Mesendoderm (in vitro differentiated cells): ENCODE measurements around the gene HERC3.
A peak's percentile ranks its signal among the peaks of the same experiment; 100 is the strongest.

Experiments
- DNase-seq: peaks from one replicate; pipeline ENCODE4 v3.0.0; 2013
- H2AK5ac ChIP-seq: 2 replicates; pipeline ENCODE4 v1.6.1; 2013; ENCODE audit warnings: low read length, inconsistent platforms
- H2BK120ac ChIP-seq: 2 replicates; pipeline ENCODE4 v1.6.1; 2013; ENCODE audit warnings: low read depth, mild to moderate bottlenecking, low read length, moderate library complexity, mixed read lengths
- H2BK15ac ChIP-seq: replicated peaks from 2 replicates; pipeline ENCODE4 v1.6.1; 2013; ENCODE audit warnings: low read depth, mild to moderate bottlenecking, moderate library complexity
- H2BK5ac ChIP-seq: 2 replicates; pipeline ENCODE4 v1.6.1; 2013; ENCODE audit warnings: low read length, inconsistent platforms
- H3K18ac ChIP-seq: 2 replicates; pipeline ENCODE4 v1.6.1; 2013; ENCODE audit warnings: mild to moderate bottlenecking, low read length, mixed read lengths
- H3K23ac ChIP-seq: one replicate; pipeline ENCODE4 v1.6.1; 2013; ENCODE audit warnings: low read length
- H3K27ac ChIP-seq: 2 replicates; pipeline ENCODE4 v1.5.1; 2013; ENCODE audit warnings: low read depth, mild to moderate bottlenecking, inconsistent platforms, low read length, moderate library complexity
- H3K27me3 ChIP-seq: 2 replicates; pipeline ENCODE4 v1.6.1; 2013; ENCODE audit warnings: low read length, control low read depth, mild to moderate bottlenecking, inconsistent platforms; ENCODE audit not compliant: insufficient read depth, poor library complexity
- H3K36me3 ChIP-seq: 2 replicates; pipeline ENCODE4 v1.6.1; 2013; ENCODE audit warnings: low read length, inconsistent platforms; ENCODE audit not compliant: control insufficient read depth, insufficient read depth
- H3K4ac ChIP-seq: one replicate; pipeline ENCODE4 v1.6.1; 2013; ENCODE audit warnings: low read depth, mild to moderate bottlenecking, low read length, moderate library complexity
- H3K4me1 ChIP-seq: 2 replicates; pipeline ENCODE4 v1.6.1; 2013; ENCODE audit warnings: low read depth, low read length, inconsistent platforms; ENCODE audit not compliant: control insufficient read depth
- H3K4me2 ChIP-seq: 2 replicates; pipeline ENCODE4 v1.6.1; 2013; ENCODE audit warnings: low read length
- H3K4me3 ChIP-seq: 2 replicates; pipeline ENCODE4 v1.5.1; 2013; ENCODE audit warnings: mild to moderate bottlenecking, low read length
- H3K56ac ChIP-seq: one replicate; pipeline ENCODE4 v1.6.1; 2013; ENCODE audit warnings: low read length
- H3K79me1 ChIP-seq: 2 replicates; pipeline ENCODE4 v1.6.1; 2013; ENCODE audit warnings: low read length, inconsistent platforms
- H3K79me2 ChIP-seq: 2 replicates; pipeline ENCODE4 v1.6.1; 2013; ENCODE audit warnings: mild to moderate bottlenecking, low read length; ENCODE audit not compliant: control insufficient read depth, insufficient read depth
- H3K9ac ChIP-seq: 2 replicates; pipeline ENCODE4 v1.6.1; 2013; ENCODE audit warnings: low read length, inconsistent platforms
- H4K5ac ChIP-seq: one replicate; pipeline ENCODE4 v1.6.1; 2013; ENCODE audit warnings: low read length
- H4K8ac ChIP-seq: one replicate; pipeline ENCODE4 v1.6.1; 2013; ENCODE audit warnings: low read depth, mild to moderate bottlenecking, control low read depth, low read length, moderate library complexity
- WGBS: extraction: QIAGEN DNeasy Blood & Tissue Kit; methylation state at CpG from one replicate; pipeline ENCODE4 v1.1.7; 2013; ENCODE audit warnings: low lambda C conversion rate, missing lambda C conversion rate; ENCODE audit not compliant: insufficient coverage; ENCODE audit errors: extremely low coverage; 5-methylcytosine and 5-hydroxymethylcytosine counted together

The HERC3 gene

DNA sequence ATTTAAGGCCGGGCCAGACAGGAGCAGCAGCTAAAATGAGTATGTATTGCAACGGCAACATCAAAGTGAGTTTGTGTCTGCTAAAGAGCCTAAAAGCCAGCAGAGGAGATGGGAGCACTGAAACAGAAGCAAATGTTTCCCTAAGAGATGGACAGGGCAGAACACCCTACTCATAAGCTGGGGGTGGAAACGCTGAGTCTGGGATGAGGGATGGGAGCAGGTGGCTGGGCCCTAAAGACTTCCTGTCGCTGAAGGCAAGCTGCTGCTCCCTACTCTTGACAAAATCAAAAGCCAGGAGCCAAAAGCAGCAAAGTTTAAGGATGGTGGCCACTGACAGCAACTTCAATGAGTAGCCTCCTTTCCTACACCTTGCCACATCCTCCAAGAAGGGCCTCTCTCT lies 145.9 kb downstream of the HERC3 start:
- Histone ChIP-seq H3K4me1 (no peaks in the 10 kb centered on the region), H3K23ac (no peak overlapping the region), H3K56ac (no peak overlapping the region), H2AK5ac (no peak overlapping the region), H3K4ac (no peak overlapping the region), H4K8ac (no peak overlapping the region), H3K9ac (no peak overlapping the region), H2BK120ac (no peak overlapping the region), H3K4me3 (no peak overlapping the region), H3K18ac (no peak overlapping the region), H3K79me2 (no peaks in the 10 kb centered on the region), H3K27me3 (no peaks in the 10 kb centered on the region), H2BK15ac (no peak overlapping the region), H3K79me1 (no peaks in the 10 kb centered on the region), H2BK5ac (no peak overlapping the region), H3K4me2 (no peak overlapping the region), H3K36me3 (no peaks in the 10 kb centered on the region), H3K27ac (no peak overlapping the region), H4K5ac (no peak overlapping the region)
- DNase-seq: no peak
- no CpG with 5 or more reads among the region's 4 CpGs for WGBS

DNA sequence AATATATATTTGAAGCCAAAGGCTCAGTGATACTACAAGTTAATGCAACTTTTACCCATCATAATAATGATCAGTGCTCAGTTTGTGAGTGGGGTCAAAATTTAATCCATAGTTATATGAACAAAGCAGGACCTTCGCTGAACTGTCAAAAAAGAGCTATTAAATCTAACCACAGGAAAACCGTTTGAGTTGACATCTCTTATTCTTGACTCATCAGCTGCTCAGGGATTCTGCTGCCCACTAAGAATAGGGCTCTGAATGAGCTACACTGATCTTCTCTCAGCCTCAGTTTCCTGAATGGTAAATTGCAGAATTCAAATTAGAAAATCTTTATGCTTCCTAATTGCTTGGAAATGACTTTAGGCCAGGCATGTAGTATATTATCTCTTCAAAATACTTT lies 150.3 kb downstream of the HERC3 start:
- no peak overlapping the region for H3K18ac ChIP-seq
- H3K23ac ChIP-seq: no peak overlapping the region
- H3K27me3 ChIP-seq: no peaks in the 10 kb centered on the region
- no peak for DNase-seq
- H3K79me1 ChIP-seq: no peaks in the 10 kb centered on the region
- no peak overlapping the region for H4K5ac ChIP-seq
- H3K56ac ChIP-seq: no peak overlapping the region
- no peak overlapping the region for H3K4me3 ChIP-seq
- no peak overlapping the region for H2BK5ac ChIP-seq
- H3K9ac ChIP-seq: no peak overlapping the region
- no peak overlapping the region for H3K4me2 ChIP-seq
- H4K8ac ChIP-seq: no peak overlapping the region
- H3K27ac ChIP-seq: no peak overlapping the region
- peaks cover 4% of the 10 kb centered on the region for H3K36me3 ChIP-seq
- no peak overlapping the region for H2BK120ac ChIP-seq
- no peak overlapping the region for H2BK15ac ChIP-seq
- H2AK5ac ChIP-seq: no peak overlapping the region
- H3K4ac ChIP-seq: no peak overlapping the region
- H3K4me1 ChIP-seq: no peaks in the 10 kb centered on the region
- no CpG with 5 or more reads among the region's 2 CpGs for WGBS
- no peaks in the 10 kb centered on the region for H3K79me2 ChIP-seq

DNA sequence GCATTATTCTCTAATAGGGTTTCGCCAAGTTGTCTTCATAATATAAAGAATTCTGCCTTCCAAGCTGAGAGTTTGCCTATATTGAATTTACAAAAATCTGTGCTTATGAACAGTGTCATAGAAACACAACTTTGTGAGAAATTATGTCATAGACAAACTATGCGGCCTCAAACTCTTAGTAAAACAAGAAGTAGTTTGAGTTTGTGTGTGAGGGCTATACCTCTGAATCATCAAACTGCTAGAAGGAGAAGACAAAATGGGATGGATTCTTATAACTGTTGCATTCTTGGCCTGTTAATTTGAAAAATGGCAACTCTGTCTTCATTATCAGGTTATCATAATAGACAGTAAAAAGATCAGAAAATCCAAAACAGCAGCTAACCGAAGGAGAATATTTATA lies 151.4 kb downstream of the HERC3 start:
- H3K4ac ChIP-seq: no peak overlapping the region
- WGBS: no CpG with 5 or more reads among the region's 3 CpGs
- H3K36me3 ChIP-seq: peaks cover 4% of the 10 kb centered on the region
- H3K4me2 ChIP-seq: no peak overlapping the region
- H3K18ac ChIP-seq: no peak overlapping the region
- H3K79me1 ChIP-seq: no peaks in the 10 kb centered on the region
- H2BK5ac ChIP-seq: no peak overlapping the region
- no peaks in the 10 kb centered on the region for H3K4me1 ChIP-seq
- no peak overlapping the region for H4K5ac ChIP-seq
- H2BK15ac ChIP-seq: no peak overlapping the region
- H2BK120ac ChIP-seq: no peak overlapping the region
- peak; percentile 10 for DNase-seq
- H3K79me2 ChIP-seq: no peaks in the 10 kb centered on the region
- no peak overlapping the region for H3K27ac ChIP-seq
- H2AK5ac ChIP-seq: no peak overlapping the region
- no peak overlapping the region for H4K8ac ChIP-seq
- H3K9ac ChIP-seq: no peak overlapping the region
- H3K56ac ChIP-seq: no peak overlapping the region
- H3K27me3 ChIP-seq: no peaks in the 10 kb centered on the region
- H3K4me3 ChIP-seq: no peak overlapping the region
- H3K23ac ChIP-seq: no peak overlapping the region

DNA sequence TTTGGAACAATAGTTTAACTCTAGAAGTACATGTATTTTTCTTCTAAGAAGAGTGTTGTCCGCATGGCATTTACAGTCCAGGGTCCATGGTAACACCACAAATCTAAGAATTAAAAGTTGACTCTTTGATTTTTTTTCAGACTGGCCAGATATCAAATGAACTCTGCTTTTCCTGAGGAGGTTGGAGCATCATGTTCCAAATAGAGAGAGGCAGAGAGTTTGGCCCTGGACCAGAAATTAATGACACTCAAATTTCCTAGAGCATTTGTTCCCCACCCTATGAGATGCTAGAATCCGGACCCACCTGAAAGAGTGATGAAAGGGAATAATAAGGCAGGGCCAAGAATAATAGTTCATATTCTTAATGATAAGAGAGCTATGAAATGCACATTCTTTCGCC lies 152.3 kb downstream of the HERC3 start:
- no peak for DNase-seq
- no peak overlapping the region for H3K23ac ChIP-seq
- no peaks in the 10 kb centered on the region for H3K27me3 ChIP-seq
- no peak overlapping the region for H3K4me3 ChIP-seq
- no peak overlapping the region for H2BK15ac ChIP-seq
- H3K79me2 ChIP-seq: no peaks in the 10 kb centered on the region
- H3K56ac ChIP-seq: no peak overlapping the region
- no peak overlapping the region for H3K9ac ChIP-seq
- no peaks in the 10 kb centered on the region for H3K4me1 ChIP-seq
- no peak overlapping the region for H2BK120ac ChIP-seq
- H3K18ac ChIP-seq: no peak overlapping the region
- no CpG with 5 or more reads among the region's 3 CpGs for WGBS
- H2AK5ac ChIP-seq: no peak overlapping the region
- H4K5ac ChIP-seq: no peak overlapping the region
- no peaks in the 10 kb centered on the region for H3K79me1 ChIP-seq
- H3K4me2 ChIP-seq: no peak overlapping the region
- no peak overlapping the region for H2BK5ac ChIP-seq
- H4K8ac ChIP-seq: no peak overlapping the region
- no peak overlapping the region for H3K4ac ChIP-seq
- H3K27ac ChIP-seq: no peak overlapping the region
- H3K36me3 ChIP-seq: peaks cover 7% of the 10 kb centered on the region

DNA sequence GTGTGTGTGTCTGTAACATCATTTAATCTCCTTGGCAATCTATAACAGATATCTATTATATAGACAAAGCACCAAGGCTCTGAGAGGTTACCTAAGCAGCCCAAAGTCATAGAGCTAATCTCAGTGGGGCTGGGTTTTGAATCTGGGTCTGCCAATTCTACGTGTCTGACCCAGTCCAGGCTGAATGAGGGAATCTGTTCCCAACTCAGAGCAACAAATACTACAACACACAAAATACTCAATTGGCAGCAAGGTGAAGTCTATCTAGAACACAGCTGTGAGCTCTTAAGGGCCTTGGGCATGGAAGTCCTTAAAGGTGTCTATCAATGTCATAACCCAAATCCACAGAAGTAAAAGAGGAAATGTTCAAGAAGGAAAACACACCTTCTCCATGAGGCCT lies 152.9 kb downstream of the HERC3 start:
- Histone ChIP-seq H3K27ac (no peak overlapping the region), H3K18ac (no peak overlapping the region), H2AK5ac (no peak overlapping the region), H3K4ac (no peak overlapping the region), H3K4me1 (no peaks in the 10 kb centered on the region), H4K8ac (no peak overlapping the region), H3K79me2 (no peaks in the 10 kb centered on the region), H3K23ac (no peak overlapping the region), H3K56ac (no peak overlapping the region), H3K36me3 (peaks cover 8% of the 10 kb centered on the region), H3K79me1 (no peaks in the 10 kb centered on the region), H4K5ac (no peak overlapping the region), H3K4me3 (no peak overlapping the region), H3K9ac (no peak overlapping the region), H3K27me3 (no peaks in the 10 kb centered on the region), H2BK5ac (no peak overlapping the region), H3K4me2 (no peak overlapping the region), H2BK120ac (no peak overlapping the region), H2BK15ac (no peak overlapping the region)
- no peak for DNase-seq
- no CpG with 5 or more reads among the region's 1 CpG for WGBS

DNA sequence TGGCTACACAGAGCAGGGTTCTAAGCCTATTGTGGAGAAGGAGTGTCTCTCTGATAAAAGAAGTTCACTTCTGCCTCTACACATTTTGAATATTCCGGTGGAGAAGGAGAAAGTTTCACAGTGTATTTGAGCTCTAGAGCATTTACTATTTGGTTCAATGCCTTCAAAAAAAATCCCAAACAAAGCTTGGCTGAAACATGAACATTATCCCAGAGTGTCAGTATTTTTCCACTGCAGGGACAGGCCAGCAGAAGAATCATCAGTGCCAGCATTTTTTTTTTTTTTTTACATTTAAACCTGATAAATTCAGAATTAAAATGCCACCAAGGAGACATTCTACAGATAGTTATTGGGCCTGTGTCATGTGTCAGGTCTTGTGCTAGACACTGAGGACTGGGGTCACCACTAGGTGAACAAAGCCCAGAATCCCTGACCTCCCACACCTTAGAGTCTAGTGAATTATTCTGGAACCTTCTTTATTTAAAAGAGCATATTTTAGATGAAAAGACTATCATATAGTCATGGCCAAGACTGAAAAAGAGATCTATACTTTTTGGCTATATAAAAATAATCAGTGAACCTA lies 153.4 kb downstream of the HERC3 start:
- H2BK120ac ChIP-seq: no peak overlapping the region
- H3K27me3 ChIP-seq: no peaks in the 10 kb centered on the region
- H3K79me1 ChIP-seq: no peaks in the 10 kb centered on the region
- H4K5ac ChIP-seq: no peak overlapping the region
- no CpG with 5 or more reads among the region's 1 CpG for WGBS
- H3K79me2 ChIP-seq: no peaks in the 10 kb centered on the region
- H3K4ac ChIP-seq: no peak overlapping the region
- H2AK5ac ChIP-seq: no peak overlapping the region
- no peak overlapping the region for H4K8ac ChIP-seq
- H3K18ac ChIP-seq: no peak overlapping the region
- H3K9ac ChIP-seq: no peak overlapping the region
- DNase-seq: no peak
- H3K4me1 ChIP-seq: no peaks in the 10 kb centered on the region
- no peak overlapping the region for H3K4me3 ChIP-seq
- H2BK15ac ChIP-seq: no peak overlapping the region
- no peak overlapping the region for H3K56ac ChIP-seq
- H2BK5ac ChIP-seq: no peak overlapping the region
- no peak overlapping the region for H3K4me2 ChIP-seq
- H3K27ac ChIP-seq: no peak overlapping the region
- peaks cover 10% of the 10 kb centered on the region for H3K36me3 ChIP-seq
- no peak overlapping the region for H3K23ac ChIP-seq
